Measurements from ENCODE around the gene IRF4.

The IRF4 gene

GRCh38 chr6:431986-432385 lies 40.4 kb downstream of the IRF4 start:
- Histone ChIP-seq H2AFZ (ENCODE audit: low read length) (peak overlapping the region; percentile 62), H3K9me3 (ENCODE audit: insufficient read depth, low read depth, low read length) (no peaks in the 10 kb centered on the region), H3K27me3 (ENCODE audit: insufficient read depth, low read length, poor library complexity, severe bottlenecking) (no peaks in the 10 kb centered on the region), H3K36me3 (ENCODE audit: insufficient read depth, low read length) (no peaks in the 10 kb centered on the region), H3K9ac (ENCODE audit: low read depth, low read length, poor library complexity, severe bottlenecking) (no peak overlapping the region), H3F3A (ENCODE audit: low read depth) (no peaks in the 10 kb centered on the region), H4K20me1 (ENCODE audit: insufficient read depth, low read length, poor library complexity, severe bottlenecking) (no peaks in the 10 kb centered on the region), H3K4me2 (ENCODE audit: low read depth, low read length, poor library complexity, severe bottlenecking) (peak overlapping the region; percentile 33), H3K79me2 (ENCODE audit: insufficient read depth, low read length) (no peaks in the 10 kb centered on the region), H3K4me1 (ENCODE audit: insufficient read depth, low read length, poor library complexity, severe bottlenecking) (peaks cover 68% of the 10 kb centered on the region), H3K9me2 (replicated peaks; ENCODE audit: low read depth, low read length) (no peaks in the 10 kb centered on the region), H3K4me3 (ENCODE audit: low read length, poor library complexity, severe bottlenecking) (no peak overlapping the region)
- TF ChIP-seq EZH2phosphoT487 (IDR thresholded peaks at IDR 0.05; ENCODE audit: borderline replicate concordance): no peak
- TF ChIP-seq, protein P1, sequence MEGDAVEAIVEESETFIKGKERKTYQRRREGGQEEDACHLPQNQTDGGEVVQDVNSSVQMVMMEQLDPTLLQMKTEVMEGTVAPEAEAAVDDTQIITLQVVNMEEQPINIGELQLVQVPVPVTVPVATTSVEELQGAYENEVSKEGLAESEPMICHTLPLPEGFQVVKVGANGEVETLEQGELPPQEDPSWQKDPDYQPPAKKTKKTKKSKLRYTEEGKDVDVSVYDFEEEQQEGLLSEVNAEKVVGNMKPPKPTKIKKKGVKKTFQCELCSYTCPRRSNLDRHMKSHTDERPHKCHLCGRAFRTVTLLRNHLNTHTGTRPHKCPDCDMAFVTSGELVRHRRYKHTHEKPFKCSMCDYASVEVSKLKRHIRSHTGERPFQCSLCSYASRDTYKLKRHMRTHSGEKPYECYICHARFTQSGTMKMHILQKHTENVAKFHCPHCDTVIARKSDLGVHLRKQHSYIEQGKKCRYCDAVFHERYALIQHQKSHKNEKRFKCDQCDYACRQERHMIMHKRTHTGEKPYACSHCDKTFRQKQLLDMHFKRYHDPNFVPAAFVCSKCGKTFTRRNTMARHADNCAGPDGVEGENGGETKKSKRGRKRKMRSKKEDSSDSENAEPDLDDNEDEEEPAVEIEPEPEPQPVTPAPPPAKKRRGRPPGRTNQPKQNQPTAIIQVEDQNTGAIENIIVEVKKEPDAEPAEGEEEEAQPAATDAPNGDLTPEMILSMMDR (conservative IDR thresholded peaks at IDR 0.05; ENCODE audit: low read length): no peak

GRCh38 chr6:434051-434705 lies 42.6 kb downstream of the IRF4 start:
- H3F3A ChIP-seq (ENCODE audit: low read depth): no peaks in the 10 kb centered on the region
- H3K9ac ChIP-seq (ENCODE audit: low read depth, low read length, poor library complexity, severe bottlenecking): peak overlapping the region; percentile 35
- peak overlapping the region; percentile 33 for H3K4me2 ChIP-seq (ENCODE audit: low read depth, low read length, poor library complexity, severe bottlenecking)
- peak overlapping the region; percentile 23; the same call in 1 of the 2 replicates for H2AFZ ChIP-seq (ENCODE audit: low read length)
- no peaks in the 10 kb centered on the region for H3K27me3 ChIP-seq (ENCODE audit: insufficient read depth, low read length, poor library complexity, severe bottlenecking)
- H3K9me2 ChIP-seq (replicated peaks; ENCODE audit: low read depth, low read length): no peaks in the 10 kb centered on the region
- H3K4me3 ChIP-seq (ENCODE audit: low read length, poor library complexity, severe bottlenecking): peak overlapping the region; percentile 22
- peaks cover 55% of the 10 kb centered on the region for H3K4me1 ChIP-seq (ENCODE audit: insufficient read depth, low read length, poor library complexity, severe bottlenecking)
- no peaks in the 10 kb centered on the region for H3K9me3 ChIP-seq (ENCODE audit: insufficient read depth, low read depth, low read length)
- no peaks in the 10 kb centered on the region for H4K20me1 ChIP-seq (ENCODE audit: insufficient read depth, low read length, poor library complexity, severe bottlenecking)
- no peaks in the 10 kb centered on the region for H3K79me2 ChIP-seq (ENCODE audit: insufficient read depth, low read length)
- H3K36me3 ChIP-seq (ENCODE audit: insufficient read depth, low read length): no peaks in the 10 kb centered on the region
- TF ChIP-seq EZH2phosphoT487 (IDR thresholded peaks at IDR 0.05; ENCODE audit: borderline replicate concordance): no peak
- TF ChIP-seq, protein P1 (conservative IDR thresholded peaks at IDR 0.05; ENCODE audit: low read length): no peak

GRCh38 chr6:435441-436307 lies 44.1 kb downstream of the IRF4 start:
- Histone ChIP-seq H3K4me1 (ENCODE audit: insufficient read depth, low read length, poor library complexity, severe bottlenecking) (peaks cover 41% of the 10 kb centered on the region), H3K9ac (ENCODE audit: low read depth, low read length, poor library complexity, severe bottlenecking) (no peak overlapping the region), H2AFZ (ENCODE audit: low read length) (no peak overlapping the region), H3K4me3 (ENCODE audit: low read length, poor library complexity, severe bottlenecking) (no peak overlapping the region), H3K79me2 (ENCODE audit: insufficient read depth, low read length) (no peaks in the 10 kb centered on the region), H4K20me1 (ENCODE audit: insufficient read depth, low read length, poor library complexity, severe bottlenecking) (no peaks in the 10 kb centered on the region), H3F3A (ENCODE audit: low read depth) (no peaks in the 10 kb centered on the region), H3K9me2 (replicated peaks; ENCODE audit: low read depth, low read length) (no peaks in the 10 kb centered on the region), H3K9me3 (ENCODE audit: insufficient read depth, low read depth, low read length) (no peaks in the 10 kb centered on the region), H3K4me2 (ENCODE audit: low read depth, low read length, poor library complexity, severe bottlenecking) (no peak overlapping the region), H3K36me3 (ENCODE audit: insufficient read depth, low read length) (no peaks in the 10 kb centered on the region), H3K27me3 (ENCODE audit: insufficient read depth, low read length, poor library complexity, severe bottlenecking) (no peaks in the 10 kb centered on the region)
- TF ChIP-seq EZH2phosphoT487 (IDR thresholded peaks at IDR 0.05; ENCODE audit: borderline replicate concordance): no peak
- TF ChIP-seq, protein P1 (conservative IDR thresholded peaks at IDR 0.05; ENCODE audit: low read length): no peak

Measured in Loucy (cell line).